Panc1 (cell line): ENCODE data around the gene EPN2.

Experiments used
- CTCF ChIP-seq: fragments of 450-650 bp; IDR thresholded peaks from 2 replicates; pipeline ENCODE4 v1.5.1; 2017; ENCODE audit warnings: mild to moderate bottlenecking
- REST ChIP-seq, 2 experiments: IDR thresholded peaks; 2 replicates each; pipeline ENCODE4 v1.6.1; 2011 to 2012; ENCODE audit warnings: low read depth in 2 of 2, control low read depth in 1 of 2, low read length in 1 of 2, mild to moderate bottlenecking in 1 of 2, moderate library complexity in 1 of 2; ENCODE audit not compliant: insufficient read depth in 1 of 2

DNA sequence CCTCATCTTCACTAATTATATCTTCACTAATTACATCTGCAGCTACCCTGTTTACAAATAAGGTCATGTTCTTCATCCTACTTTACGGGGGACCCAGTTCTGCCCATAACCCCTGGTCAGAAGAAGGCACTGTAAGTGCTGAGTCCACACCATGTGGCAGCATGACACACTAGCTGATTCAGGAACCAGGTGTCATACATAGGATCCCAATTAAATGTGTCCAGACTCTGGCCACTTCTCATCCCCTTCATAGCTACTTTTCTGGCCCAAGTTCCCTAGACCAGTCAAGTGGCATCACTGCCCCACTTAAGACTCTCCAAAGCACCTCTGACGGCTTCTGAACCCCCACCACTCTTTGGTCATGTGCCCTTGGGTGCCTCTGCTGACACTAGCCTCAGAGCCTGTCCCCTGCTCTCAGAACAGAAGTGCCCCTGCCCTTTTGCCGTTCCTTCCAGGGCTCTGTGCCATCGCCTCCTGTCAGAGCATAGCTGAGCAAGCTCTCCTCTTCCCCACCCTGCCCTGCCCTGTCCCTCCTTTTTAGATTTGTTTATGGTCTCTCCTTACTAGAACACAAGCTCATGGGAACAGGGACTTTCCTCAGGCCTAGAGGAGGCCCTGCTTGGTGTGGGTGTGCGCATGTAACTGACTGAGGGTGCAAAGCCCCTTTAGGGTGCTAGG, 64.2 kb downstream of the EPN2 start:
- no peak for TF ChIP-seq CTCF
- no peak for TF ChIP-seq REST (IDR thresholded peaks at IDR 0.05; ENCODE audit: insufficient read depth in 1 of 2, low read depth in 2 of 2, low read length in 1 of 2)
